Epithelial cell of proximal tubule (primary cell): ENCODE data around the gene ALDH3A2. TPM values are rescaled to one million over a fixed set of nuclear protein-coding genes. Genes with fewer than 3 reads are reported as not detected.

Source experiments
- DNase-seq: peaks from one replicate; pipeline ENCODE4 v3.0.0-alpha.2; 2011; ENCODE audit warnings: low read depth
- H3K4me3 ChIP-seq: 2 replicates; pipeline ENCODE4 v1.5.1; 2011; ENCODE audit warnings: low read depth, mild to moderate bottlenecking, low read length
- CTCF ChIP-seq: conservative IDR thresholded peaks from 2 replicates; pipeline ENCODE4 v1.5.1; 2012; ENCODE audit warnings: low read depth, mild to moderate bottlenecking, low read length
- total RNA-seq: library from RNA; depleted of rRNA; stranded (reverse); fragments of >200 nt; gene quantifications from 2 replicates; pipeline ENCODE4 v1.2.3, GENCODE V29; 2015

ALDH3A2 gene
- total RNA-seq, 1 donor from 2014 or later: 30.9 TPM

DNA sequence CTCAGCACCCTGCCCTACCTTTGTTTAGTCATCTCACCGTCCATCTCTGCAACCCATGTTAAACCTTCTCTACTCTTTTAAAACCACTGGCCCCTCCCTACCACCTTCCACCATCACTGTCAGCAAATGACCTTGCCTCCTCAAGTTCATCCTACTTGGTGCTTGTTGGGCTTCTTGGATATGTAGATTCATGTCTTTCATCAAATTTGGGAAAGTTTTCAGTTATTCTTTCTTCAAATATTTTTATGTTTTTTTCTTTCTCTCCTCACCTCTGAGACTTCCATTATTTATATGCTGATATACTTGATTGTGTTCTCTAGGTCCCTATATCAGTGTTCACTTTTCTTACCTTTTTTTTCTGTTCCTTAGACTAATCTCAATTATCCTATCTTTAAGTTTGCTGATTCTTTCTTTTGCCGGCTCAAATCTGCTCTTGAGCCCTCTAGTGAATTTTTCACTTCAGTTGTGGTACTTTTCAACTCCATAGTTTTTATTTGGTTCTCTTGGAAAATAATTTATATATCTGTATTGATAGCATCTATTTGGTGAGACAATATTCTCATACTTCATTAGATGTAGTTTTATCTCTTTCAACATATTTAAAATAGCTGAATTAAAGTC lies 28.7 kb upstream of the ALDH3A2 start:
- no peak for DNase-seq

GRCh38 chr17:19621697-19622096 lies 26.9 kb upstream of the ALDH3A2 start:
- TF ChIP-seq CTCF: no peak
- H3K4me3 ChIP-seq: no peak overlapping the region
- DNase-seq: no peak

More for the DNA sequence above, 28.7 kb upstream of the ALDH3A2 start:
- H3K4me3 ChIP-seq: no peak overlapping the region
- TF ChIP-seq CTCF: no peak

- DNase-seq: no peak
- no peak overlapping the region for H3K4me3 ChIP-seq
- TF ChIP-seq CTCF: no peak
Measured at GRCh38 chr17:19626079-19626478, 22.5 kb upstream of the ALDH3A2 start.

DNA sequence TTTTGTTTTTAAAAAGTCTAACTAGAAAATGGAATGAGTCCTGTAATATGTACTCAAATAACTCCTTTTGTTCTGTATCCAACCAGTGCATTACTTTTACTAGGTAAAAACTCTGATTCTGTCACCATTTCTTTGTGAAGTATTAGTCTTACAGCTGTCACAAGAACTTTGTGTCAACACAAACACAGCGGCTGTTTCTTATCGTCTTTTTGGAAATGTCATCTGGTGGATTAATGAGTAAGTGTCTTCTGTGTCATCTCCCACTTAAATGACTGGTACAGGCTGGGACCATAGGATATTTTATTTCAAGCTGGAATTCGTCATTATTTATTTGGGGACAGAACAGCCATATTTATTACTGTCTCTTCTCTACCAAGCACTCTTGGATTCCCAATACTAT lies 19.1 kb upstream of the ALDH3A2 start:
- no peak for TF ChIP-seq CTCF
- no peak for DNase-seq
- no peak overlapping the region for H3K4me3 ChIP-seq

DNA sequence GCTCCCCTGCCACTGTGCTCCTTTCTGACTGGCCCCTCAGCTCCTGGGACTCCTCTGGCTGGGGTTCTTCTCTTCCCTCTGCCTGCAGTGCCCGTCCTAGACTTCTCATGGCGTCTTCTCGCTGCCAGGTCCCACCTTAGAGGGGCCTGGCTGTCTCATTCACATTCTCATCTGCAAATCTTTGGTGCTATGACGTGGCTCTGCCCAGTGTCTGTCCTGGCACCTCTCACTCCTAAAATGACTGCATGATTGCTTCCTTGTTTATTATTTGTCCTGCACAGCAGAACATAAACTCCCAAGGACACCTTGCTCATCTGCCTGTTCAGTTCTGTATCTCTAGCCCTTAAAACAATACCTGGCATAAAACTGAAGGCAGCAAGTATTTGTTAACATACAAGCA lies 18.5 kb upstream of the ALDH3A2 start:
- no peak for DNase-seq
- no peak for TF ChIP-seq CTCF
- H3K4me3 ChIP-seq: no peak overlapping the region

- TF ChIP-seq CTCF: no peak
- no peak overlapping the region for H3K4me3 ChIP-seq
- no peak for DNase-seq
Measured at GRCh38 chr17:19630661-19631060, 17.9 kb upstream of the ALDH3A2 start.

DNA sequence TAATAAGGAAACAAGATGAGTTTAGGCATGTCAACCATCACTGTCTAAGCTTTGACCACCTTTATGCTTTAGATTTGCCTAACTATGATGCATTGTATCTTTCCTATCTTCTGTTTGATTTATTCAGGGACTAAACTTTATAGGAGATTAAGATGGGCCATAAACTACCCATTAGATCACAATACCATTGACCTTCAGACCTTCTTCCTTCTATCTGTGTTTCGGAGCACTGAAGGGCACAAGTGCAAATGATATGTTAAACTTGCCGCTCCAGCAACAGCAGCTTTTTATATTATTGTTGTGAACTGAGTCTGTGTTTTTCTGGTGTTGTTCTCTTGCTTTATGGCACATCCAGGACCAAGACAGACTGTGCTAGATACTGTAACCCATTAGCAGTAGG lies 16.6 kb upstream of the ALDH3A2 start:
- TF ChIP-seq CTCF: no peak
- no peak overlapping the region for H3K4me3 ChIP-seq
- DNase-seq: no peak
